Brain microvascular endothelial cell (primary cell): ENCODE data around the gene DCC.

ENCODE experiments used
- DNase-seq: peaks from one replicate; pipeline ENCODE4 v3.0.0-alpha.2; 2020
- H3K27ac ChIP-seq: fragments of 250-450 bp; sonication (Bioruptor Pico); 2 replicates; pipeline ENCODE4 v1.5.1; 2020; ENCODE audit warnings: mild to moderate bottlenecking, moderate library complexity
- H3K27me3 ChIP-seq: fragments of 250-450 bp; sonication (Bioruptor Pico); replicated peaks from 2 replicates; pipeline ENCODE4 v1.5.1; 2020; ENCODE audit warnings: mild to moderate bottlenecking
- H3K36me3 ChIP-seq: fragments of 250-450 bp; sonication (Bioruptor Pico); replicated peaks from 2 replicates; pipeline ENCODE4 v1.5.1; 2020; ENCODE audit warnings: mild to moderate bottlenecking
- H3K4me3 ChIP-seq: 2 replicates; pipeline ENCODE4 v1.5.1; 2011; ENCODE audit warnings: low read depth, mild to moderate bottlenecking, control low read depth, low read length, moderate library complexity
- CTCF ChIP-seq: IDR thresholded peaks from 2 replicates; pipeline ENCODE4 v1.5.1; 2011; ENCODE audit warnings: low read depth, mild to moderate bottlenecking, moderate library complexity, low read length, control low read depth, inconsistent platforms; ENCODE audit errors: missing control alignments
- in situ Hi-C: cut with HindIII; loops from 2 replicates; pipeline ENCODE4 v1.10.0; 2017; ENCODE audit warnings: low sequenced_read_pairs, low pct_ligation_motif_present

DCC gene

GRCh38 chr18:52907543-52908308 is 567.7 kb downstream of the DCC start:
- no peak overlapping the region for H3K27ac ChIP-seq
- no peak for DNase-seq
- H3K27me3 ChIP-seq = no peaks in the 10 kb centered on the region
- H3K4me3 ChIP-seq = no peak overlapping the region
- TF ChIP-seq CTCF = no peak
- no peaks in the 10 kb centered on the region for H3K36me3 ChIP-seq
- in situ Hi-C loops = no loop called here

DNA sequence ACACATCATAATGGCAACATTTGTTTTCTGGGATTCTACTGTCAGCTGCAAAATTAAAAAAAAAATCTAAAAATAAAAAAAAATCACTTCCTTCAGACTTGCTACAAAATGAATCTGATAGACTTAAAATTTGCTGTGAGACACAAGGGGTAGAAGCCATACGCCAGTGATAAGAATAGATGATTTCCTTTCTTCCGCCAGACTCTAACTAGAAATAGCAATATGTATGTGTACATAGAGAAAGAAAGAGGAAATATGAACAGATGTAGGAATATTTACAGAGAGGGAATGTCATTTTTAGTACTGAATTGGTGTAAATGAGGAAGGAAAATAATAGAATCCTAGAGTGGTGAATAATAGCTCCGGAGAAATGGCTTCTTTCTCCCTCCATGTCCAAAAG is 574.2 kb downstream of the DCC start:
- no peak for DNase-seq
- H3K27ac ChIP-seq = no peak overlapping the region
- H3K4me3 ChIP-seq = no peak overlapping the region
- H3K36me3 ChIP-seq = no peaks in the 10 kb centered on the region
- H3K27me3 ChIP-seq = no peaks in the 10 kb centered on the region
- TF ChIP-seq CTCF = no peak
- in situ Hi-C loops = no loop called here

GRCh38 chr18:52920665-52921064 is 580.7 kb downstream of the DCC start:
- no peak overlapping the region for H3K4me3 ChIP-seq
- DNase-seq = no peak
- no peak for TF ChIP-seq CTCF
- no peaks in the 10 kb centered on the region for H3K36me3 ChIP-seq
- no peak overlapping the region for H3K27ac ChIP-seq
- H3K27me3 ChIP-seq = no peaks in the 10 kb centered on the region
- in situ Hi-C loops = no loop called here

- Histone ChIP-seq H3K27me3 (no peaks in the 10 kb centered on the region), H3K4me3 (no peak overlapping the region), H3K36me3 (no peaks in the 10 kb centered on the region), H3K27ac (no peak overlapping the region)
- in situ Hi-C loops = no loop called here
- DNase-seq = no peak
- no peak for TF ChIP-seq CTCF
These were observed 593.4 kb downstream of the DCC start for GRCh38 chr18:52933356-52933755.

- no peak for DNase-seq
- TF ChIP-seq CTCF = no peak
- no peaks in the 10 kb centered on the region for H3K27me3 ChIP-seq
These were observed 596.9 kb downstream of the DCC start for GRCh38 chr18:52936931-52937330.

GRCh38 chr18:52937840-52938239 is 597.8 kb downstream of the DCC start:
- no peak overlapping the region for H3K4me3 ChIP-seq
- no peak for TF ChIP-seq CTCF
- DNase-seq = no peak
- in situ Hi-C loops = no loop called here
- no peak overlapping the region for H3K27ac ChIP-seq
- H3K27me3 ChIP-seq = no peaks in the 10 kb centered on the region
- H3K36me3 ChIP-seq = no peaks in the 10 kb centered on the region

More at GRCh38 chr18:52936931-52937330, 596.9 kb downstream of the DCC start:
- Histone ChIP-seq H3K4me3 (no peak overlapping the region), H3K27ac (no peak overlapping the region), H3K36me3 (no peaks in the 10 kb centered on the region)
- in situ Hi-C loops = no loop called here
